Neural progenitor cell (in vitro differentiated cells): ENCODE measurements around the gene CTNNBL1. TPM values are rescaled to one million over a fixed set of nuclear protein-coding genes. Genes with fewer than 3 reads are reported as not detected.

ENCODE experiments used
- DNase-seq: peaks from one replicate; pipeline ENCODE4 v3.0.0-alpha.2; 2016; ENCODE audit warnings: low spot score
- H2AFZ ChIP-seq: fragments of 200-600 bp; sonication (generic); replicated peaks from 2 replicates; pipeline ENCODE4 v1.6.1; 2016; ENCODE audit warnings: antibody characterized with exemption
- H3F3A ChIP-seq: fragments of 200-600 bp; sonication (generic); 2 replicates; pipeline ENCODE4 v1.6.1; 2016; ENCODE audit warnings: antibody characterized with exemption, low read depth
- H3K27ac ChIP-seq: fragments of 200-600 bp; sonication (generic); 2 replicates; pipeline ENCODE4 v1.5.1; 2016; ENCODE audit warnings: mild to moderate bottlenecking
- H3K27me3 ChIP-seq: fragments of 200-600 bp; sonication (generic); 2 replicates; pipeline ENCODE4 v1.6.1; 2016; ENCODE audit warnings: mild to moderate bottlenecking, moderate library complexity
- H3K36me3 ChIP-seq: fragments of 200-600 bp; sonication (generic); 2 replicates; pipeline ENCODE4 v1.5.1; 2016
- H3K4me1 ChIP-seq: fragments of 200-600 bp; sonication (generic); 2 replicates; pipeline ENCODE4 v1.6.1; 2016; ENCODE audit warnings: mixed run types
- H3K4me2 ChIP-seq: fragments of 200-600 bp; sonication (generic); 2 replicates; pipeline ENCODE4 v1.6.1; 2016
- H3K4me3 ChIP-seq: fragments of 200-600 bp; sonication (generic); 2 replicates; pipeline ENCODE4 v1.5.1; 2016
- H3K79me2 ChIP-seq: fragments of 200-600 bp; sonication (generic); 2 replicates; pipeline ENCODE4 v1.6.1; 2016; ENCODE audit warnings: low read depth
- H3K9ac ChIP-seq: fragments of 200-600 bp; sonication (generic); 2 replicates; pipeline ENCODE4 v1.6.1; 2016
- H3K9me3 ChIP-seq: fragments of 200-600 bp; sonication (generic); 2 replicates; pipeline ENCODE4 v1.5.1; 2016; ENCODE audit warnings: low read depth
- H4K20me1 ChIP-seq: fragments of 200-600 bp; sonication (generic); 2 replicates; pipeline ENCODE4 v1.6.1; 2016; ENCODE audit warnings: low read depth
- H3K27ac Mint-ChIP-seq: 3 replicates; pipeline ENCODE4 v1.8.0; 2021; ENCODE audit warnings: mixed read lengths
- H3K27me3 Mint-ChIP-seq: 2 replicates; pipeline ENCODE4 v1.8.0; 2022; ENCODE audit warnings: low read depth, mild to moderate bottlenecking, inconsistent platforms, moderate library complexity, mixed read lengths; ENCODE audit not compliant: insufficient read depth
- H3K36me3 Mint-ChIP-seq: 3 replicates; pipeline ENCODE4 v1.8.0; 2021; ENCODE audit warnings: mixed read lengths
- H3K4me1 Mint-ChIP-seq: 3 replicates; pipeline ENCODE4 v1.8.0; 2021; ENCODE audit warnings: mixed read lengths
- H3K4me3 Mint-ChIP-seq: 3 replicates; pipeline ENCODE4 v1.8.0; 2021; ENCODE audit warnings: mild to moderate bottlenecking, moderate library complexity, mixed read lengths
- H3K9me3 Mint-ChIP-seq: 3 replicates; pipeline ENCODE4 v1.8.0; 2020; ENCODE audit warnings: mixed read lengths
- EZH2 ChIP-seq: fragments of 200-600 bp; sonication (generic); IDR thresholded peaks from 2 replicates; pipeline ENCODE4 v1.6.1; 2017; ENCODE audit warnings: antibody characterized with exemption, mild to moderate bottlenecking, moderate library complexity
- EZH2phosphoT487 ChIP-seq: fragments of 200-600 bp; sonication (generic); IDR thresholded peaks from 2 replicates; pipeline ENCODE4 v1.6.1; 2017; ENCODE audit warnings: antibody characterized with exemption
- total RNA-seq: library from RNA; depleted of rRNA; stranded (reverse); fragments of >200 nt; gene quantifications from 2 replicates; pipeline ENCODE4 v1.2.3, GENCODE V29; 2015; ENCODE audit warnings: low replicate concordance
- TF ChIP-seq, protein P1 (sequence below): fragments of 200-600 bp; sonication (generic); IDR thresholded peaks from 2 replicates; pipeline ENCODE4 v1.5.1; 2017; ENCODE audit warnings: antibody characterized with exemption, mild to moderate bottlenecking

Gene CTNNBL1
- total RNA-seq, 1 donor from 2014 or later = 54.5 TPM

DNA sequence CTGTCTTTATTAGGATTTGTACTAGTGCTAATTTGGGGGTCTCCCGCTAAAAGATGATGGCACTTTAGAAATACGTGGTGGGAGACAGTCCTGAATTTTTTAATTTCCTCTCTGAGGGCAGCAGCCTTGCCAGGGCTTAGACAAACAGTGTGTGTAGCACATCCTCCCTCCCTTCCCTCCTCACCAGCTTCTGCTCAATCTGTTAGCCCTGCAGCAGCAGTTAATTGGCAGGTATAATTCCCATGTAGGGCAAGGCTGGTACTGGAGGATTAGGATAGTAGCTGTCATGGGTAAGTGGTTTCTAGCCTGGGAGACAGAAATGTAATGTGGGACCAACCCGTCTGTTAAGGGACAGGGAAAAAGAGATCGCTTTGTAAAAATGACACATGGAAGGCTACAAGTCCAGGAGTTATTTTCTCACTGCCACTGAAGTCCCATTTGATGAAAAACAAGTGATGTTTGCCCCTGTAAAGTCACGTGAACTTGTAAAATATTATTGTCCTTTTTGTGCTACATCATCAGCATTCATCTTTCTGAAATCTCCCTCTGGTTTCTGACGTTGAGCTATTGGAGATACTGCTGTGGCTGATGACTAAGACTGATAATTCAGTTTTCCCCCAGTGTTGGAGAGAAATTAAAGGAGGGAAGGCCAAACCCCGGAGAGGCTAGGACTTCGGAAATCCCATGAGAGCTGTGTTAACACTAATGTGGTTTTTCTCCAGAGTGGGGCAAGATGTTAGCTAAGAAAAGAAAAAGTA is 40.6 kb downstream of the CTNNBL1 start:
- Histone ChIP-seq H2AFZ (no peak overlapping the region), H3K27ac (no peak overlapping the region), H3K9ac (no peak overlapping the region), H3F3A (peaks cover 14% of the 10 kb centered on the region), H3K27me3 (no peaks in the 10 kb centered on the region), H3K36me3 (peaks cover 4% of the 10 kb centered on the region), H3K4me1 (peaks cover 33% of the 10 kb centered on the region), H3K9me3 (no peaks in the 10 kb centered on the region), H3K4me2 (no peak overlapping the region), H4K20me1 (no peaks in the 10 kb centered on the region), H3K79me2 (peaks cover 33% of the 10 kb centered on the region), H3K4me3 (no peak overlapping the region)
- Mint-ChIP-seq H3K4me3 (no peak overlapping the region), H3K36me3 (peaks cover 29% of the 10 kb centered on the region), H3K9me3 (no peaks in the 10 kb centered on the region), H3K27me3 (no peaks in the 10 kb centered on the region), H3K4me1 (peaks cover 22% of the 10 kb centered on the region), H3K27ac (no peak overlapping the region)
- DNase-seq = no peak
- TF ChIP-seq, protein P1, sequence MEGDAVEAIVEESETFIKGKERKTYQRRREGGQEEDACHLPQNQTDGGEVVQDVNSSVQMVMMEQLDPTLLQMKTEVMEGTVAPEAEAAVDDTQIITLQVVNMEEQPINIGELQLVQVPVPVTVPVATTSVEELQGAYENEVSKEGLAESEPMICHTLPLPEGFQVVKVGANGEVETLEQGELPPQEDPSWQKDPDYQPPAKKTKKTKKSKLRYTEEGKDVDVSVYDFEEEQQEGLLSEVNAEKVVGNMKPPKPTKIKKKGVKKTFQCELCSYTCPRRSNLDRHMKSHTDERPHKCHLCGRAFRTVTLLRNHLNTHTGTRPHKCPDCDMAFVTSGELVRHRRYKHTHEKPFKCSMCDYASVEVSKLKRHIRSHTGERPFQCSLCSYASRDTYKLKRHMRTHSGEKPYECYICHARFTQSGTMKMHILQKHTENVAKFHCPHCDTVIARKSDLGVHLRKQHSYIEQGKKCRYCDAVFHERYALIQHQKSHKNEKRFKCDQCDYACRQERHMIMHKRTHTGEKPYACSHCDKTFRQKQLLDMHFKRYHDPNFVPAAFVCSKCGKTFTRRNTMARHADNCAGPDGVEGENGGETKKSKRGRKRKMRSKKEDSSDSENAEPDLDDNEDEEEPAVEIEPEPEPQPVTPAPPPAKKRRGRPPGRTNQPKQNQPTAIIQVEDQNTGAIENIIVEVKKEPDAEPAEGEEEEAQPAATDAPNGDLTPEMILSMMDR = no peak
- TF ChIP-seq EZH2 (no peak), EZH2phosphoT487 (no peak)

DNA sequence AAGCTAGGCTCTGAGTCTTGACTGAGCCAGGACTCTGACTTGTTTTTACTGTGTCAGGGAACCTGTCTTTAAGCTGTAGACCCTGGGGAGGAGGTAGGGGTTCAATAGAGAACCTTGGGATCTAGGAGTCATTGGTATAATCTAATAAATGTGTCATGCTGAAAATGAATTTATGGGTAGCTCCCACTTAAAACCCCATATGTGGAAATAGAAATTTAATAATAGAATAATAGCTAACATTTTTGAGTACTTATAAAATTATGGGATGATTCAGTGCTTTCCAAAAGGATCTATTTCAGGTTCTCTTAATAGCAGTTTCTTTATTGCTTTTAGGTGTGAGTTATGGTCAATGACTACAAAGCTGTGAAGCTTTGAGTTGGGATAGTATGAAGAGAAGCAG is 41.7 kb downstream of the CTNNBL1 start:
- Histone ChIP-seq H3K4me2 (no peak overlapping the region), H3K79me2 (peaks cover 21% of the 10 kb centered on the region), H3K36me3 (peaks cover 4% of the 10 kb centered on the region), H3K9ac (no peak overlapping the region), H3K4me3 (no peak overlapping the region), H2AFZ (no peak overlapping the region), H3F3A (peaks cover 3% of the 10 kb centered on the region), H3K4me1 (peaks cover 22% of the 10 kb centered on the region), H4K20me1 (no peaks in the 10 kb centered on the region), H3K9me3 (no peaks in the 10 kb centered on the region), H3K27ac (no peak overlapping the region), H3K27me3 (no peaks in the 10 kb centered on the region)
- Mint-ChIP-seq H3K9me3 (no peaks in the 10 kb centered on the region), H3K36me3 (peaks cover 31% of the 10 kb centered on the region), H3K4me1 (peaks cover 13% of the 10 kb centered on the region), H3K27ac (no peak overlapping the region), H3K27me3 (no peaks in the 10 kb centered on the region), H3K4me3 (no peak overlapping the region)
- TF ChIP-seq EZH2phosphoT487 (no peak), EZH2 (no peak)
- TF ChIP-seq, protein P1 = no peak
- DNase-seq = no peak

DNA sequence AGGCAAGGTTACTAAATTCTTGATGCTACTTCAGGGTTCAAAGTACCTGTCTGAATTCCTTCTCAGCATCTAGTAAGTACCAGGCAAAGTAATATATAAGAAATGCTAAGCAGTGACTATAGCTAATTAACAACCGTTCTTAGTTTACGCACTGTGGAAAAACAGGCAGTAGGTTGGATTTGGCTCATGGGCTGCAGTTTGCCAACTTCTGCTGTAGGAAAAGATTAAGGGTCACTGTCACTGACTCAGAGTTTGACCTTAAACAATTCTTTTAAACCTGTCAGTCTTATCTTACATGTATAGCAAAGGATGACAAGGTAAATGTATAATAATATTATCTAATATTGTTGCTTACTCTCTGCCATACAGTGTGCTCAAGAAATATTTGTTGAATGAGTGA is 42.3 kb downstream of the CTNNBL1 start:
- H3K9me3 Mint-ChIP-seq = no peaks in the 10 kb centered on the region
- Histone ChIP-seq H3K27ac (no peak overlapping the region), H3K36me3 (peaks cover 4% of the 10 kb centered on the region), H3K4me2 (no peak overlapping the region), H3K27me3 (no peaks in the 10 kb centered on the region), H3K4me1 (peaks cover 19% of the 10 kb centered on the region), H3K9me3 (no peaks in the 10 kb centered on the region), H3K9ac (no peak overlapping the region), H2AFZ (no peak overlapping the region), H4K20me1 (no peaks in the 10 kb centered on the region), H3K79me2 (peaks cover 15% of the 10 kb centered on the region), H3K4me3 (no peak overlapping the region), H3F3A (no peaks in the 10 kb centered on the region)
- no peak overlapping the region for H3K4me3 Mint-ChIP-seq
- no peak overlapping the region for H3K27ac Mint-ChIP-seq
- TF ChIP-seq EZH2phosphoT487 (no peak), EZH2 (no peak)
- TF ChIP-seq, protein P1 = no peak
- no peaks in the 10 kb centered on the region for H3K27me3 Mint-ChIP-seq
- H3K36me3 Mint-ChIP-seq = peaks cover 31% of the 10 kb centered on the region
- DNase-seq = no peak
- peaks cover 11% of the 10 kb centered on the region for H3K4me1 Mint-ChIP-seq
